GM18873 (cell line): ENCODE measurements around the gene ESPNL.
"Not testable (repeated sequence)": the region's sequence is repeated elsewhere in the genome, so short reads cannot be mapped to it uniquely, and the experiment has no call there.

Source experiments
- ATAC-seq: cut with Tn5 transposase; IDR thresholded peaks from one replicate; pipeline ENCODE4 v1.9.1; 2021; ENCODE audit warnings: mild to moderate bottlenecking, moderate library complexity, moderate number of reproducible peaks; ENCODE audit not compliant: unreplicated experiment, low FRiP score

Gene ESPNL

GRCh38 chr2:238167761-238168160, 67.6 kb downstream of the ESPNL start:
- ATAC-seq = no peak

- ATAC-seq = no peak
Measured at GRCh38 chr2:238168196-238169047, 68.3 kb downstream of the ESPNL start.

GRCh38 chr2:238169048-238169707, 69.0 kb downstream of the ESPNL start:
- ATAC-seq = no peak

- no peak for ATAC-seq
Measured at GRCh38 chr2:238169708-238170251, 69.6 kb downstream of the ESPNL start.

- no peak for ATAC-seq
Measured at GRCh38 chr2:238170386-238171071, 70.4 kb downstream of the ESPNL start.

GRCh38 chr2:238171072-238171431, 70.9 kb downstream of the ESPNL start:
- not testable (repeated sequence) for ATAC-seq

GRCh38 chr2:238171575-238172187, 71.5 kb downstream of the ESPNL start:
- ATAC-seq = no peak

GRCh38 chr2:238172439-238172838, 72.3 kb downstream of the ESPNL start:
- no peak for ATAC-seq

- no peak for ATAC-seq
Measured at GRCh38 chr2:238173692-238174091, 73.6 kb downstream of the ESPNL start.

GRCh38 chr2:238174291-238174690, 74.2 kb downstream of the ESPNL start:
- ATAC-seq = no peak

GRCh38 chr2:238174701-238175100, 74.6 kb downstream of the ESPNL start:
- no peak for ATAC-seq

GRCh38 chr2:238176613-238177012, 76.5 kb downstream of the ESPNL start:
- no peak for ATAC-seq

GRCh38 chr2:238180554-238180953, 80.4 kb downstream of the ESPNL start:
- no peak for ATAC-seq

- ATAC-seq = no peak
Measured at GRCh38 chr2:238182362-238182761, 82.2 kb downstream of the ESPNL start.
